Measurements from ENCODE around the gene ROCK2.

DNA sequence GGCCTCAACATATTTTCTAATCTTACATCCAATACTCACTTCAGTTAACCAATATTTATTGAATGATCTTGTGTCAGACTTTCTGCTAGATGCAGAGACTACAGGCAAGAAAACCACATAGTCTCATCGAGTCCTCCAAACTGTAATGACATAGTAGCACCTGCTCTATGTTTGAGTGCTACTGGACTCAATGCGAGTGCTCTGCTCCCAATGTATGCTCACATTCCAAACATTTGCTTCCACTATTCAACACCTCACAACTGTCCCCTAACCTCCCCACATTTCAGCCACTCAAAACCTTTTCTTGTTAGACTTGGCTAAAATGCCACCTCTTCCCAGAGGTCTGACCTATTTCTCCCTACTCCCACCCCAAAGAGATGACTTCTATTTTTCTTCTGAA is 124.0 kb downstream of the ROCK2 start:
- TF ChIP-seq, protein P1, sequence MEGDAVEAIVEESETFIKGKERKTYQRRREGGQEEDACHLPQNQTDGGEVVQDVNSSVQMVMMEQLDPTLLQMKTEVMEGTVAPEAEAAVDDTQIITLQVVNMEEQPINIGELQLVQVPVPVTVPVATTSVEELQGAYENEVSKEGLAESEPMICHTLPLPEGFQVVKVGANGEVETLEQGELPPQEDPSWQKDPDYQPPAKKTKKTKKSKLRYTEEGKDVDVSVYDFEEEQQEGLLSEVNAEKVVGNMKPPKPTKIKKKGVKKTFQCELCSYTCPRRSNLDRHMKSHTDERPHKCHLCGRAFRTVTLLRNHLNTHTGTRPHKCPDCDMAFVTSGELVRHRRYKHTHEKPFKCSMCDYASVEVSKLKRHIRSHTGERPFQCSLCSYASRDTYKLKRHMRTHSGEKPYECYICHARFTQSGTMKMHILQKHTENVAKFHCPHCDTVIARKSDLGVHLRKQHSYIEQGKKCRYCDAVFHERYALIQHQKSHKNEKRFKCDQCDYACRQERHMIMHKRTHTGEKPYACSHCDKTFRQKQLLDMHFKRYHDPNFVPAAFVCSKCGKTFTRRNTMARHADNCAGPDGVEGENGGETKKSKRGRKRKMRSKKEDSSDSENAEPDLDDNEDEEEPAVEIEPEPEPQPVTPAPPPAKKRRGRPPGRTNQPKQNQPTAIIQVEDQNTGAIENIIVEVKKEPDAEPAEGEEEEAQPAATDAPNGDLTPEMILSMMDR (IDR thresholded peaks at IDR 0.05 in 4 of 5, conservative IDR thresholded peaks at IDR 0.05 in 1 of 5) = no peak
- TF ChIP-seq POLR2A (IDR thresholded peaks at IDR 0.05) = no peak
